RWPE2 (cell line): ENCODE measurements around the gene PIGL.
"Not testable (repeated sequence)": the region's sequence is repeated elsewhere in the genome, so short reads cannot be mapped to it uniquely, and the experiment has no call there.

ENCODE experiments used
- ATAC-seq: fragments of 200-7000 bp; cut with Tn5 transposase; 3 replicates; pipeline ENCODE4 v1.9.1; 2021; ENCODE audit warnings: low read depth
- DNase-seq: peaks from one replicate; pipeline ENCODE4 v3.0.0-alpha.2; 2020; ENCODE audit warnings: low spot score
- H3K27ac ChIP-seq: fragments of 450-650 bp; 2 replicates; pipeline ENCODE4 v1.5.1; 2017; ENCODE audit warnings: mild to moderate bottlenecking; ENCODE audit not compliant: poor library complexity, severe bottlenecking
- H3K27me3 ChIP-seq: fragments of 250-450 bp; sonication (Bioruptor Pico); 2 replicates; pipeline ENCODE4 v1.5.1; 2021; ENCODE audit warnings: mild to moderate bottlenecking, moderate library complexity; ENCODE audit not compliant: insufficient read depth, poor library complexity, severe bottlenecking
- H3K36me3 ChIP-seq: fragments of 250-450 bp; sonication (Bioruptor Pico); 2 replicates; pipeline ENCODE4 v1.5.1; 2020; ENCODE audit warnings: low read depth, mild to moderate bottlenecking, moderate library complexity
- H3K4me1 ChIP-seq: fragments of 250-450 bp; sonication (Bioruptor Pico); 2 replicates; pipeline ENCODE4 v1.5.1; 2021; ENCODE audit warnings: mild to moderate bottlenecking, moderate library complexity; ENCODE audit not compliant: insufficient read depth, poor library complexity, severe bottlenecking
- H3K4me3 ChIP-seq: fragments of 250-450 bp; sonication (Bioruptor Pico); 2 replicates; pipeline ENCODE4 v1.5.1; 2021; ENCODE audit warnings: mild to moderate bottlenecking, moderate library complexity; ENCODE audit not compliant: severe bottlenecking
- H3K9me3 ChIP-seq: fragments of 250-450 bp; sonication (Bioruptor Pico); 2 replicates; pipeline ENCODE4 v1.5.1; 2021; ENCODE audit warnings: mild to moderate bottlenecking, moderate library complexity; ENCODE audit not compliant: severe bottlenecking
- CTCF ChIP-seq: fragments of 450-650 bp; IDR thresholded peaks from one replicate; pipeline ENCODE4 v1.5.1; 2017; ENCODE audit warnings: mild to moderate bottlenecking, moderate library complexity; ENCODE audit not compliant: poor library complexity, severe bottlenecking

PIGL gene

GRCh38 chr17:16222406-16222805, 5.4 kb downstream of the PIGL start:
- ATAC-seq: no peak
- peaks cover 4% of the 10 kb centered on the region for H3K4me1 ChIP-seq
- no peaks in the 10 kb centered on the region for H3K9me3 ChIP-seq
- peaks cover 34% of the 10 kb centered on the region for H3K36me3 ChIP-seq
- no peaks in the 10 kb centered on the region for H3K27me3 ChIP-seq
- H3K4me3 ChIP-seq: no peak overlapping the region
- TF ChIP-seq CTCF: no peak
- H3K27ac ChIP-seq: no peak overlapping the region
- no peak for DNase-seq

GRCh38 chr17:16229912-16230561, 13.0 kb downstream of the PIGL start:
- ATAC-seq, H3K4me3 ChIP-seq: not testable (repeated sequence)

GRCh38 chr17:16232391-16232790, 15.4 kb downstream of the PIGL start:
- no peaks in the 10 kb centered on the region for H3K9me3 ChIP-seq
- peaks cover 36% of the 10 kb centered on the region for H3K36me3 ChIP-seq
- no peak for DNase-seq
- H3K4me1 ChIP-seq: peaks cover 11% of the 10 kb centered on the region
- no peak for TF ChIP-seq CTCF
- H3K27ac ChIP-seq: no peak overlapping the region
- no peak for ATAC-seq
- H3K27me3 ChIP-seq: no peaks in the 10 kb centered on the region
- no peak overlapping the region for H3K4me3 ChIP-seq

More at GRCh38 chr17:16229912-16230561, 13.0 kb downstream of the PIGL start:
- peaks cover 11% of the 10 kb centered on the region for H3K4me1 ChIP-seq
- not testable (repeated sequence) for H3K27ac ChIP-seq, DNase-seq, H3K9me3 ChIP-seq, H3K27me3 ChIP-seq
- peaks cover 28% of the 10 kb centered on the region for H3K36me3 ChIP-seq

GRCh38 chr17:16239931-16240330, 22.9 kb downstream of the PIGL start:
- DNase-seq: no peak
- ATAC-seq: no peak
- peaks cover 9% of the 10 kb centered on the region for H3K36me3 ChIP-seq
- no peaks in the 10 kb centered on the region for H3K9me3 ChIP-seq
- TF ChIP-seq CTCF: no peak
- H3K27ac ChIP-seq: no peak overlapping the region
- H3K27me3 ChIP-seq: no peaks in the 10 kb centered on the region
- H3K4me3 ChIP-seq: no peak overlapping the region
- no peaks in the 10 kb centered on the region for H3K4me1 ChIP-seq

- no peaks in the 10 kb centered on the region for H3K36me3 ChIP-seq
- TF ChIP-seq CTCF: no peak
- H3K4me3 ChIP-seq: no peak overlapping the region
- H3K27me3 ChIP-seq: no peaks in the 10 kb centered on the region
- H3K4me1 ChIP-seq: no peaks in the 10 kb centered on the region
- H3K27ac ChIP-seq: no peak overlapping the region
- no peaks in the 10 kb centered on the region for H3K9me3 ChIP-seq
- ATAC-seq (no peak), DNase-seq (no peak)
Observed at GRCh38 chr17:16241906-16242399, 24.9 kb downstream of the PIGL start.
